ENCODE measurements around the gene CPLX3.

Gene CPLX3

GRCh38 chr15:74788042-74788682, 38.3 kb upstream of the CPLX3 start:
- DNase-seq (ENCODE audit: low read depth), result no peak

- no peak for DNase-seq (ENCODE audit: low read depth)
Observed at GRCh38 chr15:74788683-74789151, 37.7 kb upstream of the CPLX3 start.

GRCh38 chr15:74789171-74789631, 37.2 kb upstream of the CPLX3 start:
- DNase-seq (ENCODE audit: low read depth), result no peak

- DNase-seq (ENCODE audit: low read depth), result no peak
Observed at GRCh38 chr15:74789741-74790079, 36.7 kb upstream of the CPLX3 start.

GRCh38 chr15:74790080-74790916, 36.1 kb upstream of the CPLX3 start:
- DNase-seq (ENCODE audit: low read depth), result no peak

- no peak for DNase-seq (ENCODE audit: low read depth)
Observed at GRCh38 chr15:74791007-74791406, 35.4 kb upstream of the CPLX3 start.

GRCh38 chr15:74791667-74792066, 34.8 kb upstream of the CPLX3 start:
- no peak for DNase-seq (ENCODE audit: low read depth)

GRCh38 chr15:74792227-74793016, 34.0 kb upstream of the CPLX3 start:
- no peak for DNase-seq (ENCODE audit: low read depth)

- no peak for DNase-seq (ENCODE audit: low read depth)
Observed at GRCh38 chr15:74793135-74794028, 33.0 kb upstream of the CPLX3 start.

GRCh38 chr15:74794248-74794969, 32.0 kb upstream of the CPLX3 start:
- DNase-seq (ENCODE audit: low read depth), result no peak

- no peak for DNase-seq (ENCODE audit: low read depth)
Observed at GRCh38 chr15:74794970-74795349, 31.5 kb upstream of the CPLX3 start.

- no peak for DNase-seq (ENCODE audit: low read depth)
Observed at GRCh38 chr15:74795966-74796625, 30.3 kb upstream of the CPLX3 start.

GRCh38 chr15:74798388-74799254, 27.8 kb upstream of the CPLX3 start:
- DNase-seq (ENCODE audit: low read depth), result no peak

- DNase-seq (ENCODE audit: low read depth), result no peak
Observed at GRCh38 chr15:74799255-74799855, 27.1 kb upstream of the CPLX3 start.

- DNase-seq (ENCODE audit: low read depth), result no peak
Observed at GRCh38 chr15:74799856-74800558, 26.4 kb upstream of the CPLX3 start.

GRCh38 chr15:74800559-74801094, 25.8 kb upstream of the CPLX3 start:
- no peak for DNase-seq (ENCODE audit: low read depth)

GRCh38 chr15:74801311-74801997, 25.0 kb upstream of the CPLX3 start:
- no peak for DNase-seq (ENCODE audit: low read depth)

All from CMK (cell line).